Measurements from ENCODE around the gene FRMD1.

DNA sequence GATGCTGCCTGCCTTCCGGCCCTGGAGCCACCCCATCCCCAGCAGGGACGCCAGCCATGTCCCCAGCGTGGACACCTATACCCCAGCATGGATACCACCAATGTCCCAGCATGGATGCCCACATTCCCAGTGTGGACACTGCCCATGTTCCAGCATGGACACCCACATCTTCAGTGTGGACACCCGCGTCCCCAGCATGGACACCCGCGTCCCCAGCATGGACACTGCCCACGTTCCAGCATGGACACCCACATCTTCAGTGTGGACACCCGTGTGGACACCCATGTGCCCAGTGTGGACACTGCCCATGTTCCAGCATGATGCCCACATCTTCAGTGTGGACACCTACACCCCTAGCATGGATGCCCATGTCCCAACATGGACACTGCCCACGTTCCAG lies 7.1 kb upstream of the FRMD1 start:
- TF ChIP-seq POLR2AphosphoS5 (IDR thresholded peaks at IDR 0.05; ENCODE audit: borderline replicate concordance, low read depth, low read length): no peak
- no peak for TF ChIP-seq EZH2 (IDR thresholded peaks at IDR 0.05)
- TF ChIP-seq FOXP2 (optimal IDR thresholded peaks at IDR 0.05; ENCODE audit: control extremely low read depth, extremely low read length, insufficient read depth): no peak
